ENCODE results near the gene KHSRP. TPM values are rescaled to one million over a fixed set of nuclear protein-coding genes. Genes with fewer than 3 reads are reported as not detected.

KHSRP gene
- total and polyA plus RNA-seq, 2 of the 13 experiments (the other 11 are each of a cell fraction or from before 2014, with no cell fraction given): 72.1 to 129 TPM

- TF ChIP-seq ZNF142 (CRISPR knock-in tag; IDR thresholded peaks at IDR 0.05) (no peak), AGO1 (IDR thresholded peaks at IDR 0.05; ENCODE audit: low read depth, low read length, poor library complexity, severe bottlenecking) (no peak), RERE (CRISPR knock-in tag; IDR thresholded peaks at IDR 0.05; ENCODE audit: low read depth) (no peak), ZBTB33 (CRISPR knock-in tag; IDR thresholded peaks at IDR 0.05) (peak; percentile 96)
These were observed 1.4 kb upstream of the KHSRP start (continued) for GRCh38 chr19:6425732-6426620.
